Hematopoietic multipotent progenitor cell treated with erythropoietin and hydrocortisone succinate and interleukin-3 and kit ligand, for 8 days (in vitro differentiated cells): ENCODE results near the gene PCP4.

Source experiments
- DNase-seq: peaks from one replicate; pipeline ENCODE4 v3.0.0-alpha.2; 2015

PCP4 gene

DNA sequence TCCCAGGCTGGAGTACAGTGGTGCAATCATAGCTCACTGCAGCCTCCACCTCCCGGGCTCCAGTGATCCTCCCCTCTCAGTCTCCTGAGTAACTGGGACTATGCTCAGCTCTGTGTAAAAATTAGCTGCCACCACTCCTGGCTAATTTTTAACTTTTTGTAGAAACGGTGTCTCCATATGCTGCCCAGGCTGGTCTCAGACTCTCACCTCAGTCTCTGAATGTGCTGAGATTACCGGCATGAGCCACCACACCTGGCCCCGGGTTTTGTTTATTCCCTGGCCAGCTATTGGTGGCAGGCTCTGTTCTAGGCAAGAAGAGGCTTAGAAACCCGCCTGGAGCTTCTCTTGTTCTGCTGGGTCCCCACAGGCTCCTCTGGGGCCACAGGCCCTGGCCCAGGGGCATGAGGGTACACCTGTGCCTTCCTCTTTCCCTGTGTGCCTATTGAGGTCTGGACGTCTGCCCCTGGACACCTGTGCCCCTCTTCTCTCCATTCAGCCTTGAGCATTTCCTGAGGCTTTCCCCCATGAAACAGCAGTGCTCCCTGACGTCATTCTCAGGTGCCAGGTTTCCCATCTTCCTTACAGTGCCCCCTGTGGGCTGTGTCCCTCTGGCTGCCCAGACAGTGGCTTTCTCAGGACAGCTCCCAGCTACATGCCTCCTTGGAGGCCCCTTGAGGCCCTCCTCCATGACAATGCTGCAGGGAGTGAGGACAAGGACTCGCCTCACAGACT, 57.5 kb downstream of the PCP4 start:
- DNase-seq = no peak

GRCh38 chr21:39927304-39927886, 60.2 kb downstream of the PCP4 start:
- DNase-seq = no peak

- no peak for DNase-seq
Measured at GRCh38 chr21:39932335-39932734, 65.1 kb downstream of the PCP4 start.

DNA sequence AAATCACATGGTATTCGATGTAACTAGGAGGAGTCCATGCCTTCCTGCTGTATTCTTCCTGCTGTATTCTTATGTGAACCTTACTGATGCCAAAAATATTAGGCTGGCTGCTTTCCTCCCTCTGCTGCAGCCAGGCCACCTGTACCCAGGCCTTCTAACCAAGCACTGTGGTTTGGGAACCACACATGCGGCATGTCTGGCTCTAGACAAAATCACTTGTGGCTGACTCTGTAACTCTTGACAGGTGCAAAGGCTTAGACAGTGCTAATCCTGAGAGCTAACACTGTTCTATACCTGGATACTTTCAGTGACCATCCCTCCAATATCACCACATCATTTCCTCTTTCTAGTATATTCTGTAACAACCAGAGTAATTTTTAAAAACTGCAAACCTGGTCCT, 67.7 kb downstream of the PCP4 start:
- DNase-seq = no peak

DNA sequence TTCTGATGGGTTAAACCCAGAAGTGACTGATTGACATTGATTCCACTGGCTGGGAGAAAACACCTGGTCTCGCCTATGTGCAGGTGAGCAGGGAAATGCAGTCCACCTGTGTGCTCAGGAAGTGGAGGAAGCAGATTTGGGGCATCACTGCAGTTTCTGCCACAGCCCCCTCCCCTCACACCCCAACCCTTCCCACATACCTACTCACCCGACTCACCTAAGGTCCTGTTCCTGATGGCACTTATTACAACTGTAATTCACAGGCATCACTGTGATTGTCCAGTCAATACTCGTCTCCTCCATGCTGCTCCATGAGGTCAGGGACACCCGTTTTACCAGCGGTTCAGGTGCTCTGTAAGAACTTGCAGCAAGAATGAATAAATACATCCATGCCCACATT, 68.5 kb downstream of the PCP4 start:
- no peak for DNase-seq

GRCh38 chr21:39938086-39938625, 70.9 kb downstream of the PCP4 start:
- DNase-seq = no peak

DNA sequence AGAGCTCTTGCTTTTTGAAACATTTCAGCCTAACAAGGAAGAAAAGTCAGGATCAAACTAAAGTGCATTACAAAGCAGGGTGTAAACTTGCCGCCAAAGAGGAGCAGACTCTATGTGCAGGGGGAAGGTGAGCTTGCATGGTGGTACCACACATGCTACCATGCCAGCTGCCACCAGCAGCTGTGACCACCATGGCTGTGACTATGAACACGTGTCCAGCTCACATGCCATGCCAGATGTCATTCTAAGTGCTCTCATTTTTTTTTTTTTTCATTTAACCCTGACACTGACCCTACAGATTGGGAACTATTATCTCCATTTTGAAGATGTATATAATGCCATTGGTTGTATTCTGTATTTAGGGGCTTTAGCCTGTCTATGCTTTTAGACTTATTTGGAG, 79.0 kb downstream of the PCP4 start:
- DNase-seq = no peak

- no peak for DNase-seq
Measured at GRCh38 chr21:39947031-39947430, 79.8 kb downstream of the PCP4 start.

- no peak for DNase-seq
Measured at GRCh38 chr21:39951183-39952101, 84.2 kb downstream of the PCP4 start.

GRCh38 chr21:39952265-39952664, 85.0 kb downstream of the PCP4 start:
- no peak for DNase-seq

GRCh38 chr21:39954570-39954969, 87.3 kb downstream of the PCP4 start:
- DNase-seq = no peak

- no peak for DNase-seq
Measured at GRCh38 chr21:39955326-39955725, 88.1 kb downstream of the PCP4 start.

DNA sequence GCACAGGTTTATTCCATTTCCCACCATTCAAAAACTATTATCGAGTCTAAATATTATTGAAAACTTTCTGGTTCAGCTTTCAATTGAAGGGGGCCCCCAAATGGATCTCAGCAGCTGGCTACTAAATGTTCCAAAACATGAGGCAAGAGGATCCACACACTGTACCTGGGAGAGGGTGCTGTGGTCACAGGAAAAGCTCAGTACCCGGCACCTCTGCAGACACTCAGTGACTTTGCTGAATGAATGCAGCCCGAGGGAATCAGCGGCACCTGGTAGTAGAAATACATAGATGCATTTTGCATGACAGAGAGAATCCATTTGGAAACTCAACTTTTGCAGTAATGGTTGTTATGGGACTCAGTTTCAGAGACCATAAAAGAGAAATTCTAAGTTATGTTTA, 89.3 kb downstream of the PCP4 start:
- DNase-seq = no peak

GRCh38 chr21:39958731-39959130, 91.5 kb downstream of the PCP4 start:
- no peak for DNase-seq

GRCh38 chr21:39961251-39961650, 94.0 kb downstream of the PCP4 start:
- DNase-seq = no peak

DNA sequence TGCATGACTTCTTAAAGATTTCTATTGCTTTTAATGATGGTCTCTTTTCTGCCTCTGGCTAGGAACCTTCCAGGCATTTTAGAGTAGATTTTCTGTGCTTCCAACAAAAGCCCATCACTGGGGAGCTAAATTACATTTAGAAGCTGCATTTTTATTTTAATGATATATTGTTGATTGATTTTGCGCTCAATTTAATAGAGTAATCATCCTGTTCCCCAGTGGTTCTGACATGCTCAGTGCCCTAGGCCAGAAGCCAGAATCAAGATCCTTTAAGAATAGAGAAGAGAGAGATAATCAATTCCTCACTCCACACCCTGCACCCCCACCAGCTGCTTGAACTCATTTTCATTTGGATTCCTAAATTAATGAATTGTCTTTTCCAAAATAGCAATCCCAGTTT, 97.8 kb downstream of the PCP4 start:
- DNase-seq = no peak

- DNase-seq = no peak
Measured at GRCh38 chr21:39966786-39967185, 99.5 kb downstream of the PCP4 start.

DNA sequence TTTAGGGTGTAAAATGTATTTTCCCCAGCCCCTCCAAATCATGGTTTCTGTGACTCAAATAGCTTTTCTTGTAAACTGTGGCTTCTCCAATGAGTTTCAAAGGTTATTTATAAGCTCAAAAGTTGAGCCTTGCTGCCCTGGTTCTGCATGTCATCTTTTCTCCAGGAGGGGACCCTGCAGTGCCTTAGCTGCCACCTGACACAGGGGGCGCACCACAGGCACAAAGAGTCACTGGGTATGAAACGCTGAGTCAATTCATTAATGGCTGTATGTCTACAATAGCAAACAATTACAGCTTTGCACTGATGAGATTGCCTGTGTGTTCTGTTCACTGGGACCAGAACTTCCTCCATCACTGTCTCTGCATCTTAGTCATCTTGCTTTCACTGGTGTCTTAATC, 100.8 kb downstream of the PCP4 start:
- no peak for DNase-seq

- DNase-seq = no peak
Measured at GRCh38 chr21:39969691-39970364, 102.6 kb downstream of the PCP4 start.

DNA sequence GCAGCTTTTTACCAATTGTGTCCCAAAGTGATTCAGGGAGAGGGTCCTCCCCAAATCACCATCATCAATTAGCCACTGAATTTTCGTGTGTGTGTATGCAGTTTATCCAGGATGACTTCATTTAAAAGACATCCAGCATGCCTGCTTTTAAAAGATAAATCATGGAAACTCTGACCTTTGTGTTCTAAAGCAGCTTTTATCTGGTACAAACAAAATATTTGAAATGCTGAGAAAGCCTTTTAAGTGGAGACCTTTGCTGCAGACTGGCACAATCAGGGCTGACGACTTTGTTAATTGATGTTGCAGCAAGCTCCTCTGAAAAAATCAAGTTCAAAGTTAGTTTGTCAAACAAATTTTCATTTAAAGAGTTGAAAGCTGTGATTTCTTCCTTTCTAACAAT, 104.7 kb downstream of the PCP4 start:
- no peak for DNase-seq

GRCh38 chr21:39972471-39972870, 105.2 kb downstream of the PCP4 start:
- no peak for DNase-seq

- DNase-seq = no peak
Measured at GRCh38 chr21:39972976-39973770, 105.9 kb downstream of the PCP4 start.
